Left lung (tissue), 10 donors: ENCODE measurements around the gene MAFB. TPM values are rescaled to one million over a fixed set of nuclear protein-coding genes. Genes with fewer than 3 reads are reported as not detected.

Experiments
- ATAC-seq: fragments of 200-7000 bp; cut with Tn5 transposase; one replicate; pipeline ENCODE4 v1.9.1; 2020; ENCODE audit warnings: moderate library complexity
- DNase-seq, 4 donors: peaks; one replicate each; pipeline ENCODE4 v3.0.0-alpha.2; 2013 to 2020
- H3K27ac ChIP-seq, 2 donors: fragments of 200-600 bp; sonication (generic) in 1 of 2; one replicate each; pipeline versions ENCODE4 v1.5.0 to v1.8.0; 2020 to 2021
- H3K27me3 ChIP-seq, 2 donors: fragments of 200-600 bp; sonication (generic) in 1 of 2; one replicate each; pipeline versions ENCODE4 v1.5.0 to v1.8.0; 2020 to 2021
- H3K36me3 ChIP-seq, 2 donors: fragments of 200-600 bp; sonication (generic) in 1 of 2; one replicate each; pipeline versions ENCODE4 v1.5.0 to v1.8.0; 2020 to 2021
- H3K4me1 ChIP-seq, 2 donors: fragments of 200-600 bp; one replicate each; pipeline ENCODE4 v1.8.0; 2021
- H3K4me3 ChIP-seq, 2 donors: fragments of 200-600 bp; sonication (generic) in 1 of 2; one replicate each; pipeline versions ENCODE4 v1.5.0 to v1.8.0; 2020 to 2021; ENCODE audit warnings: mild to moderate bottlenecking in 1 of 2
- H3K9me3 ChIP-seq, 2 donors: fragments of 200-600 bp; sonication (generic) in 1 of 2; one replicate each; pipeline versions ENCODE4 v1.5.0 to v1.8.0; 2020 to 2021
- CTCF ChIP-seq, 2 donors: fragments of 200-600 bp; sonication (generic) in 1 of 2; IDR thresholded peaks; one replicate each; pipeline versions ENCODE4 v1.5.0 to v1.8.0; 2021; ENCODE audit warnings: antibody characterized with exemption in 2 of 2
- intact Hi-C, 2 donors: fragments of 100-400 bp; cut with DNase I; formaldehyde crosslinking; loops; one replicate each; pipeline versions ENCODE4 v1.11.2 to v1.14.2; 2022
- polyA plus RNA-seq, 6 donors: library from polyadenylated mRNA; unstranded; fragments of 120-200 nt; gene quantifications; one replicate each; pipeline ENCODE4 v1.2.1, GENCODE V29; 2013; ENCODE audit not compliant: insufficient read length in 6 of 6
- total RNA-seq, 2 donors: library from RNA; stranded (reverse); fragmentation: NEBNext Ultra II Directional; extraction: Animal tissue kit (Norgen Biotek cat#: 25700); gene quantifications; one replicate each; pipeline ENCODE4 v1.2.1, GENCODE V29; 2021
- donor health status: DM: no; HTN: yes; CAD: no.
- donor health status: DM: no; HTN: no; CAD: no.

The MAFB gene
- total and polyA plus RNA-seq, 8 donors = 9.8 to 111 (median 12.3) TPM

- DNase-seq (no peak), ATAC-seq (no peak)
Measured at GRCh38 chr20:40648210-40649072, 40.6 kb downstream of the MAFB start.

GRCh38 chr20:40646813-40647212 is 42.2 kb downstream of the MAFB start:
- H3K27ac ChIP-seq = no peak overlapping the region
- peaks cover 8 to 12% of the 10 kb centered on the region in 2 donors for H3K4me1 ChIP-seq
- ATAC-seq (no peak), DNase-seq (no peak)
- H3K4me3 ChIP-seq = no peak overlapping the region
- H3K36me3 ChIP-seq = no peaks in the 10 kb centered on the region
- H3K9me3 ChIP-seq = no peaks in the 10 kb centered on the region
- TF ChIP-seq CTCF (IDR thresholded peaks at IDR 0.05) = no peak
- H3K27me3 ChIP-seq = no peaks in the 10 kb centered on the region
- intact Hi-C loops = no loop called here

More at GRCh38 chr20:40648210-40649072, 40.6 kb downstream of the MAFB start:
- intact Hi-C loops = no loop called here
- Histone ChIP-seq H3K27ac (no peak overlapping the region), H3K36me3 (no peaks in the 10 kb centered on the region), H3K4me3 (no peak overlapping the region), H3K4me1 (peaks cover 9 to 12% of the 10 kb centered on the region in 2 donors), H3K9me3 (no peaks in the 10 kb centered on the region), H3K27me3 (no peaks in the 10 kb centered on the region)
- no peak for TF ChIP-seq CTCF (IDR thresholded peaks at IDR 0.05)

- Histone ChIP-seq H3K4me1 (peaks cover 4 to 15% of the 10 kb centered on the region in 2 donors), H3K9me3 (no peaks in the 10 kb centered on the region), H3K27ac (no peak overlapping the region), H3K4me3 (no peak overlapping the region), H3K36me3 (no peaks in the 10 kb centered on the region), H3K27me3 (no peaks in the 10 kb centered on the region)
- intact Hi-C loops = no loop called here
- no peak for ATAC-seq
- peak in 2 of 4 donors; percentile 32 to 48 for DNase-seq
- no peak for TF ChIP-seq CTCF (IDR thresholded peaks at IDR 0.05)
Measured at GRCh38 chr20:40646361-40646760, 42.7 kb downstream of the MAFB start.

- DNase-seq (no peak), ATAC-seq (no peak)
- intact Hi-C loops = no loop called here
- no peak overlapping the region for H3K4me3 ChIP-seq
- H3K9me3 ChIP-seq = no peaks in the 10 kb centered on the region
- H3K4me1 ChIP-seq = peaks cover 0 to 28% of the 10 kb centered on the region in 2 donors
- no peak overlapping the region for H3K27ac ChIP-seq
- TF ChIP-seq CTCF (IDR thresholded peaks at IDR 0.05) = no peak
- H3K27me3 ChIP-seq = no peaks in the 10 kb centered on the region
- no peaks in the 10 kb centered on the region for H3K36me3 ChIP-seq
Measured at GRCh38 chr20:40644863-40645262, 44.2 kb downstream of the MAFB start.

GRCh38 chr20:40643891-40644290 is 45.1 kb downstream of the MAFB start:
- DNase-seq (peak in 2 of 4 donors; percentile 22 to 46), ATAC-seq (no peak)
- Histone ChIP-seq H3K27me3 (no peaks in the 10 kb centered on the region), H3K4me1 (peaks cover 0 to 28% of the 10 kb centered on the region in 2 donors), H3K36me3 (no peaks in the 10 kb centered on the region), H3K9me3 (no peaks in the 10 kb centered on the region), H3K27ac (no peak overlapping the region), H3K4me3 (no peak overlapping the region)
- intact Hi-C loops = no loop called here
- no peak for TF ChIP-seq CTCF (IDR thresholded peaks at IDR 0.05)
